HG03097 (cell line): Measurements from ENCODE around the gene C18orf63.
A peak's percentile ranks its signal among the peaks of the same experiment; 100 is the strongest.
"Not testable (repeated sequence)": the region's sequence is repeated elsewhere in the genome, so short reads cannot be mapped to it uniquely, and the experiment has no call there.

ENCODE experiments used
- ATAC-seq: cut with Tn5 transposase; IDR thresholded peaks from one replicate; pipeline ENCODE4 v1.9.1; 2021; ENCODE audit not compliant: unreplicated experiment, low FRiP score

C18orf63 gene

DNA sequence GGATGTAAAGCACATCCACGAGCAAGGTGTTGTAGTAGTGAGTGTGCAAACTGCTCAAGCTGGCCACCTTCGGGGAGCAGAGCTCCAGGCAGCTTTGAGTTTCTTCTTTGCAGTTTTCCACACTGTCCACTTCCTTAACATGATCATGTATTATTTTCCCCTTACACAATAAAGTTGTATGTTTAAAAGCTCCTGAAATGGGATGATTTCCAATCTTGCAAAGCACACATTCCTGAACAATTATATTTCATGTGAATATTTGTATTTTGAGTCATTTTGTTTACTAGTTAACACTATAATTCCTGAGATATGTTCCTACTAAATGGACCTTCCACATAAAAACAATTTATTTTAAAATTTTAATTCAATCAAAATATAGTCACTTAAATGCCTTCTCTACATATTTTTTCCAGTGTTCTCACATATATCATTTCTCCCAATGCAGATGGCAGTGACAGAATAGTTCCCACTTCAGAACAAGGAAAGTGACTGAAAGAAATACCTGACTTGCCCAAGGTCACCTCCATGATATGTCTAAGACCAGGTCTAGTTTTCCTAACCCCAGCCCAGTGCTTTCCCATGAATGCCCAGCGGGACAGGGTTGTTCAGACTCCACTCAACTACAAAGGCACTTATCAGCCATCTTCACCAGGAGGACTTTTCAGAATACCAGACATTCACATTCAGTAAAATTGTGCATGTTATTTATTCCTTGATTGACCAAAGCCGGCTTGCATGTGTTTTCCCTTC is 29.4 kb upstream of the C18orf63 start:
- ATAC-seq = no peak

- ATAC-seq = no peak
These were observed 28.8 kb upstream of the C18orf63 start for GRCh38 chr18:74286856-74287255.

DNA sequence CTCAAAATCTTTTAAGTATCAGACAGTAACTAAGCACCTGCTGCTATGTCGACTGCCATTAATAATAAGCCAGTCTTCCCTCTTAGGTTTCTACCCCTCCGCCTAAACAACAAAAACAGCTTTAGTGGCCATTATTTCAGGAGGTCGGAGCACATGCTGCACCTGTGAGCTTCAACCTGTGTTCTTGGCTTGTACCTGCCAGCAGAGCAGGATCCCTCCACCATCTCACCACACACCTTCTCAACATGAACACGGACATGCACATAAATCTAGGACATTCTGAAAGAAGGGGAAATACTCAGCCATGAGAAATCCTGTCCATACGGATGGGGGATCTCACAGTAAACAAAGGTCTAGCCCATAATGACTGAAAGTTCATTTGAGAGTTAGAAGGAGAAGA is 27.6 kb upstream of the C18orf63 start:
- ATAC-seq = no peak

DNA sequence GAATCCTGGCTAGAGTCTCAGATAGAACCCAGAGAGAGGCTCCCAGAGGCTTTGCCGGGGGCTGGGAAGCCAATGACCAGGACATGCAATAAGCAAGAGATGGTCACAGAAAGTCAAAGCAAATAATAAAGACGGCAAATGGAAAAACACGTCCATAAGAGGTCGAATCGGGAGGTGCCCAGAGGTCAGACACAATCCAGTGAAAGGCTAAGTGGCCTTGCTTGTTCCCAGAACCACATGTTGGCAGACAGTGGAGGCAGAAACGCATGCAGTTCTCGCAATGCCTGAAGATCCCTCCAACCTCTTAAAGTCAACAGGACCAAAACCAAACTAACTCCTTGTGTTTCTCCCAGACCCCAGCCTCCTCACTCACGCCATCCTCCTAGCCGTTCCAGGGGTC is 26.9 kb upstream of the C18orf63 start:
- no peak for ATAC-seq

GRCh38 chr18:74289137-74289536 is 26.5 kb upstream of the C18orf63 start:
- no peak for ATAC-seq

DNA sequence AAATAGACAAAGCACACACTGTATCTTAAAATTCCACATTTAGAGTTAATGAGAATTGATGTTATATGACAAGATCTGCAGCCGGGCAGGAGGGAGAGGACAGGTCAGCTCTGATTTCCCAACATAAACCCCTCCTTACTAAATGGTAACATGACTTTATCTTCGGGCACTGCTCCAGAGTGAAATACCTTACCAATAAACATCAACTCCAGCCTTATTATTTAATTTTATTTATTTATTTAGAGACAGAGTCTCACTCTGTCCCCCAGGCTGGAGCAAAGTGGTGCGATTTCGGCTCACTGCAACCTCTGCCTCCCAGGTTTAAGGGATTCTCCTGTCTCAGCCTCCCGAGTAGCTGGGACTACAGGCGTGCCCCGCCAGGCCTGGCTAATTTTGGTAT is 25.6 kb upstream of the C18orf63 start:
- ATAC-seq = no peak

DNA sequence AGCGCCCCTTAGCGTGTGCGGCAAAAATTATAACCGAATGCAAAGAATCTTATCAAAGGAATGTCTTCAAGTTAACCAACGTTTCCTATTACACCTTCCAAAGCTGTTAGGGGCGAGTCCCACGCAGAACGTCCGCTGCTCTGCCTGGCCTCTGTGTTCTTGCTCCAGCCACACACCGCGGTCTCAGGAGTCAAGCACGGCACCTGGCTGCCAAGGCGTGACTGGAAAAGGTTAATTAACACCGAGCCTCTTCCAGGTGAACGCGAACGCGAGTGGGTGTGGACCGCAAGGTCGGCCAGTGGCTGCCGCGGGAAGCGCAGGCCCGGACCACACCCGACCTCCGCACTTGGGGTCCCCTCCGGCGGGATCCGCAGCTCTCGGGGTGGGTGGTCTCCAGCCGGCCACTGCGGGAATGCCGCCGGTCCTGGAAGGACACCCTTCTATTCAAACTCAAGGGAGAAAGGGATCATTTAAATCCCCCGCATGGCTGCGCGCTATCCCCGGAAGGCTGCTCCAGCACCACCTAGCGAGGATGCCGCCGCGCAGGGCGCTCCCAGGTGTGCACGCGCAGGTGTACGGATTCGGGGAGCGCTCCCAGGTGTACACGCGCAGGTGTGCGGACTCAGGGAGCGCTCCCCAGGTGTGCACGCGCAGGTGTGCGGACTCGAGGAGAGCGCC is 24.7 kb upstream of the C18orf63 start:
- ATAC-seq = no peak

- ATAC-seq = no peak
These were observed 24.2 kb upstream of the C18orf63 start for GRCh38 chr18:74291472-74291770.

- ATAC-seq = peak; percentile 100
These were observed 23.7 kb upstream of the C18orf63 start, which contains the start of gene CYB5A for GRCh38 chr18:74291771-74292540. TSS of gene CYB5A (minus strand) at chr18:74291963. CDS start at chr18:74291875, 88 bp downstream.

- ATAC-seq = no peak
These were observed 23.1 kb upstream of the C18orf63 start for GRCh38 chr18:74292541-74292858.

DNA sequence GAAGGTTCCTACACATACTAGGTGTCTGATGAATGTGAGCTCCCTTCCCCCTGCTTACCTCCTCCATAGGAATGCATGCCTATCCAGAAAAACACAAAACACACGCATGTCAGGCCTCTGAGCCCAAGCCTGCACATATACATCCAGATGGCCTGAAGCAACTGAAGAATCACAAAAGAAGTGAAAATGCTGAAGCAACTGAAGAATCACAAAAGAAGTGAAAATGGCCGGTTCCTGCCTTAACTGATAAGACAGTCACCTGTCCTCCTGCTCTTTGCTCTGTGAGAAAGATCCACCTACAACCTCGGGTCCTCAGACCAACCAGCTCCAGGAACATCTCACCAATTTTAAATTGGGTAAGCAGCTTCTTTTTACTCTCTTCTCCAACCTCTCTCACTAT is 22.7 kb upstream of the C18orf63 start:
- not testable (repeated sequence) for ATAC-seq

- ATAC-seq = no peak
These were observed 21.1 kb upstream of the C18orf63 start for GRCh38 chr18:74294526-74294925.

DNA sequence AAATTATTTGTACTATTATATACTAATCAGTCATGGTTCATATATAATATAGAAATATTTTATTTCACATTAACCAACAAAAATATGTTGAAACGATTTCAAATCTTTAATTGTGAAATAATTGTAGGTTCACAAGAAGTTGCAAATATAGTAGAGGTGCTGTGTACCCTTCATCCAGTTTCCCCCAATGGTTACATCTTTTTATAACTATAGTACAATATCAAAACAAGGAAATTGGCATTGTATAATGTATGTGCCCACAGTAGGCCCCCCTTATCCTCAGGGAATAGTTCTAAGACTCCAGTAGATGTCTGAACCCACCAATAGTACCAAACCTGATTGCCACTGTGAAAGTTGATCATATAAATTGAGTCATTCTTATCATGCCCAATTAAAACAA is 16.5 kb upstream of the C18orf63 start:
- no peak for ATAC-seq

DNA sequence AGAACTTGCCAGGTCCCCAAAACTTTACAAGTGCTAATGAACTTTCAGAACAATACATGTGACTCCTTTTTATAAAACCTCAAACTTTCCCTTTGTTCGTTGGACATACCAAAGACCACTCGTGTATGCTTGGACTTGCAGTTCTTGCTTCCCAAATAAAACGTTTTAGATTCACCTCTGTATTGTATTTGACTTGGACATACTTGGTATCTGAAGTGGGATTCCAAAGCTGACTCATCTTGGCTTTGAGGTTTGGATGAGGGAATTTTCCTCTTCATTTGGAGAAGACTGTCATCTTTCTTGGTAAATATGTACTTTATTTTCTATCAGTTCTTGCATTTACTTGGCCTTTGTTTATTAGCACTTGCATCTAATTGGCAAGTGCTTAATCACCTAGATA is 15.9 kb upstream of the C18orf63 start:
- ATAC-seq = no peak

- ATAC-seq = no peak
These were observed 12.3 kb upstream of the C18orf63 start for GRCh38 chr18:74303306-74303705.

- no peak for ATAC-seq
These were observed 11.7 kb upstream of the C18orf63 start for GRCh38 chr18:74303936-74304335.

DNA sequence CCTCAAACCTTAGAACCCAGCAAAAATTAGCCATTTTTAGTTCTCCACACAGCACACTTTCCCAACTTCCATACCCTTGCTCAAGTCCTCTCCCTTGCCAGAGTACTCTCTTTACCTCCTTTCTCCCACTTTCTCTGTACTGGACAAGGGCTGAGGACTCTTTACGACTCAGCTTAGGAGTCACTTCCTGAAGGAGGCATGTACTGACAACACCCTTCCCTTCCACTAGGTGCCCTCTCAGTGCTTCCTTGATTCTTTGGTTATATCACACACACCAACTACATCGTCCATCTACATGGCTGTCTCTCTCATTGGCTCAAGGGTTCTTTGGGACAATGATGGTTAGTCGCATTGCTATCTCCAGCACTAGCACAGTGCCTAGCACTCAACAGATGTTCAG is 5.2 kb upstream of the C18orf63 start:
- ATAC-seq = no peak

GRCh38 chr18:74311000-74311399 is 4.6 kb upstream of the C18orf63 start:
- no peak for ATAC-seq

- ATAC-seq = no peak
These were observed 728 bp upstream of the C18orf63 start for GRCh38 chr18:74314759-74315463.

DNA sequence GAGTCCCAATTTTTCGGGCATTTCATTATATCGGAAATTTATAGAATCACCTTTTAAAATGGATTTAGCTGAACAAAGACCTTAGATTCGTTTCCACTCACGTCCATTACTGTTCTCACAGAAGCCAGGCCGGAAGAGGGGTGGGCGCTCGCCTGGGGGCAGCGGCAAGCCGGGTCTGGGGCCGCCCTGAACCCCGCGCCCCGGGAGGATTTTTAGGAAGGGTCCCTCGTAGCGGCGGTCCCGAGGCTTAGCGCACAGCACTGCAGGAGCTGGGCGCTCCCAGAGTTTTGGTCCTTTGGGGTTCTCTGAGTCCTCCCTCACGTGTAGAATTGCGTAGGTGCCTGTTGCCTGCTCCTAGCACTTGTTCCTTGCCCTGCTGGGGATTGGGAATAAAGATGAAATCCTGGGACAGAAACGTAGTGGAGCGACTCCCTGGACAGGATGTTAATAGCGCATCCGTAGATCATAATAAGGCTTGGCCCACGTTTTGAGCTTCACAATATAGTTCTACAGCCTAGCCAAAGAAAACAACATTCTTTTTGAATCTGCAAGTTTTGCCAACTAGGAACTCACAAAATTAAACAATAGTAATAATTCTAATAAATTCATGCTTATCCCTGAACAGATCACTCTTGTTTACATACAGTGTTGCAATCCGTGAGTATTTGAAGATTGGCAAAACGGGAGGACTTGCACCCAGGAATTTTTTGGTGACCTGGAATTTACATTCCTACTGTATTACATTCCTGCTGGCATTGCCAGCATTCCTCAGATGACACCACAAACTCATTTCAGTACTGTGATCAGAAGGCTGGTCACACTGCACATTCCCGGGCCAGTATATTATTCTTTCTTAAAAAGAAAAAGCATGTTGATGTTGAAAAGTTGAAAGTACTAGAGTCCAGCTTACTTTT is 875 bp downstream of the C18orf63 start:
- ATAC-seq = no peak
